Measurements from ENCODE around the gene MLEC. TPM values are rescaled to one million over a fixed set of nuclear protein-coding genes. Genes with fewer than 3 reads are reported as not detected.

The MLEC gene
- total RNA-seq, 1 donor from 2014 or later: 50.8 TPM

GRCh38 chr12:120720234-120720986, 33.5 kb downstream of the MLEC start:
- Mint-ChIP-seq H3K27ac (ENCODE audit: unreplicated experiment) (no peak overlapping the region), H3K27me3 (ENCODE audit: unreplicated experiment) (no peaks in the 10 kb centered on the region)

GRCh38 chr12:120720987-120721801, 34.2 kb downstream of the MLEC start:
- no peak for DNase-seq
- H3K4me3 Mint-ChIP-seq (ENCODE audit: unreplicated experiment): no peak overlapping the region
- TF ChIP-seq, protein P1, sequence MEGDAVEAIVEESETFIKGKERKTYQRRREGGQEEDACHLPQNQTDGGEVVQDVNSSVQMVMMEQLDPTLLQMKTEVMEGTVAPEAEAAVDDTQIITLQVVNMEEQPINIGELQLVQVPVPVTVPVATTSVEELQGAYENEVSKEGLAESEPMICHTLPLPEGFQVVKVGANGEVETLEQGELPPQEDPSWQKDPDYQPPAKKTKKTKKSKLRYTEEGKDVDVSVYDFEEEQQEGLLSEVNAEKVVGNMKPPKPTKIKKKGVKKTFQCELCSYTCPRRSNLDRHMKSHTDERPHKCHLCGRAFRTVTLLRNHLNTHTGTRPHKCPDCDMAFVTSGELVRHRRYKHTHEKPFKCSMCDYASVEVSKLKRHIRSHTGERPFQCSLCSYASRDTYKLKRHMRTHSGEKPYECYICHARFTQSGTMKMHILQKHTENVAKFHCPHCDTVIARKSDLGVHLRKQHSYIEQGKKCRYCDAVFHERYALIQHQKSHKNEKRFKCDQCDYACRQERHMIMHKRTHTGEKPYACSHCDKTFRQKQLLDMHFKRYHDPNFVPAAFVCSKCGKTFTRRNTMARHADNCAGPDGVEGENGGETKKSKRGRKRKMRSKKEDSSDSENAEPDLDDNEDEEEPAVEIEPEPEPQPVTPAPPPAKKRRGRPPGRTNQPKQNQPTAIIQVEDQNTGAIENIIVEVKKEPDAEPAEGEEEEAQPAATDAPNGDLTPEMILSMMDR (IDR thresholded peaks at IDR 0.05; ENCODE audit: partially characterized antibody, unreplicated experiment): no peak
- H3K27me3 Mint-ChIP-seq (ENCODE audit: unreplicated experiment): no peaks in the 10 kb centered on the region
- H3K9me3 Mint-ChIP-seq (ENCODE audit: unreplicated experiment): peaks cover 3% of the 10 kb centered on the region
- H3K36me3 Mint-ChIP-seq (ENCODE audit: unreplicated experiment): no peaks in the 10 kb centered on the region
- no peak overlapping the region for H3K27ac Mint-ChIP-seq (ENCODE audit: unreplicated experiment)
- H3K4me1 Mint-ChIP-seq (ENCODE audit: low read depth, unreplicated experiment): peaks cover 8% of the 10 kb centered on the region

More at GRCh38 chr12:120720234-120720986, 33.5 kb downstream of the MLEC start:
- Mint-ChIP-seq H3K4me3 (ENCODE audit: unreplicated experiment) (no peak overlapping the region), H3K4me1 (ENCODE audit: low read depth, unreplicated experiment) (peaks cover 8% of the 10 kb centered on the region), H3K36me3 (ENCODE audit: unreplicated experiment) (no peaks in the 10 kb centered on the region), H3K9me3 (ENCODE audit: unreplicated experiment) (peaks cover 3% of the 10 kb centered on the region)
- no peak for DNase-seq
- TF ChIP-seq, protein P1 (IDR thresholded peaks at IDR 0.05; ENCODE audit: partially characterized antibody, unreplicated experiment): no peak

GRCh38 chr12:120721866-120722265, 34.9 kb downstream of the MLEC start:
- Mint-ChIP-seq H3K27ac (ENCODE audit: unreplicated experiment) (no peak overlapping the region), H3K4me1 (ENCODE audit: low read depth, unreplicated experiment) (peaks cover 8% of the 10 kb centered on the region), H3K9me3 (ENCODE audit: unreplicated experiment) (peaks cover 3% of the 10 kb centered on the region), H3K27me3 (ENCODE audit: unreplicated experiment) (no peaks in the 10 kb centered on the region), H3K36me3 (ENCODE audit: unreplicated experiment) (no peaks in the 10 kb centered on the region), H3K4me3 (ENCODE audit: unreplicated experiment) (no peak overlapping the region)
- DNase-seq: no peak
- TF ChIP-seq, protein P1 (IDR thresholded peaks at IDR 0.05; ENCODE audit: partially characterized antibody, unreplicated experiment): no peak

- DNase-seq: no peak
- no peak overlapping the region for H3K27ac Mint-ChIP-seq (ENCODE audit: unreplicated experiment)
- H3K27me3 Mint-ChIP-seq (ENCODE audit: unreplicated experiment): no peaks in the 10 kb centered on the region
- TF ChIP-seq, protein P1 (IDR thresholded peaks at IDR 0.05; ENCODE audit: partially characterized antibody, unreplicated experiment): no peak
- H3K4me1 Mint-ChIP-seq (ENCODE audit: low read depth, unreplicated experiment): peaks cover 8% of the 10 kb centered on the region
- no peaks in the 10 kb centered on the region for H3K36me3 Mint-ChIP-seq (ENCODE audit: unreplicated experiment)
- H3K4me3 Mint-ChIP-seq (ENCODE audit: unreplicated experiment): no peak overlapping the region
- peaks cover 3% of the 10 kb centered on the region for H3K9me3 Mint-ChIP-seq (ENCODE audit: unreplicated experiment)
These were observed 35.8 kb downstream of the MLEC start for GRCh38 chr12:120722784-120723183.

DNA sequence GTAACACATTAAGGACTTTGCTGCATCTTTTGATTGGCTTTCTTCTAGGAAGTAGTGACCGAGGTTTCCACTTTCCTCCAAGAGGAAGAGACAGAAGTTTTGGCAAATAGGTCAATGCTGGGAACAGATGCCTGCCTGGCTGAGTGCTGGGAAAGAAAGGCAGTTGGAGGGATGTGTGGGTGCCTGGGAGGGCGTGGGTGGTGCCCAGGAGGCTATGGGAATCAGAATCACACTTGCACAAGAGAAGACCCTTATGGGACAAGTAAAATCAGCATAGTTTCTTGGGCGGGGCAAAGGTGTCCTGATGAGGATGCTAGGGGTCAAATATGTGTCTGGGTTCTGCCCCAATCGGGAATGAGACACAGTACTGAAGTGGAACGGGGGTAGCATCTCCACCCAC, 37.8 kb downstream of the MLEC start:
- Mint-ChIP-seq H3K4me3 (ENCODE audit: unreplicated experiment) (peak overlapping the region; percentile 84), H3K27ac (ENCODE audit: unreplicated experiment) (no peak overlapping the region), H3K9me3 (ENCODE audit: unreplicated experiment) (peaks cover 6% of the 10 kb centered on the region), H3K27me3 (ENCODE audit: unreplicated experiment) (no peaks in the 10 kb centered on the region), H3K4me1 (ENCODE audit: low read depth, unreplicated experiment) (peaks cover 8% of the 10 kb centered on the region), H3K36me3 (ENCODE audit: unreplicated experiment) (no peaks in the 10 kb centered on the region)
- TF ChIP-seq, protein P1 (IDR thresholded peaks at IDR 0.05; ENCODE audit: partially characterized antibody, unreplicated experiment): no peak
- no peak for DNase-seq

Data from glutamatergic neuron (in vitro differentiated cells).